Right lobe of liver (tissue), 6 donors: ENCODE results near the gene NUAK1. TPM values are rescaled to one million over a fixed set of nuclear protein-coding genes. Genes with fewer than 3 reads are reported as not detected.

Experiments used
- ATAC-seq, 4 donors: fragments of 200-7000 bp; cut with Tn5 transposase; one replicate each; pipeline ENCODE4 v1.9.1; 2020; ENCODE audit warnings: mild to moderate bottlenecking in 4 of 4, moderate library complexity in 4 of 4
- DNase-seq, 3 donors: peaks; one replicate each; pipeline ENCODE4 v3.0.0-alpha.2; 2020
- H3K27ac ChIP-seq, 3 donors: fragments of 200-600 bp; one replicate each; pipeline ENCODE4 v1.8.0; 2022
- H3K27me3 ChIP-seq, 2 donors: fragments of 200-600 bp; one replicate each; pipeline ENCODE4 v1.8.0; 2022
- H3K36me3 ChIP-seq, 4 donors: fragments of 200-600 bp; sonication (generic) in 1 of 4; one replicate each; pipeline versions ENCODE4 v1.5.1 to v1.8.0; 2017 to 2022; ENCODE audit warnings: control low read depth in 1 of 4
- H3K4me1 ChIP-seq, 4 donors: fragments of 200-600 bp; sonication (generic) in 1 of 4; one replicate each; pipeline versions ENCODE4 v1.5.1 to v1.8.0; 2017 to 2022; ENCODE audit warnings: control low read depth in 1 of 4
- H3K4me3 ChIP-seq, 3 donors: fragments of 200-600 bp; one replicate each; pipeline ENCODE4 v1.8.0; 2022
- H3K9me3 ChIP-seq, 4 donors: fragments of 200-600 bp; sonication (generic) in 1 of 4; one replicate each; pipeline versions ENCODE4 v1.5.1 to v1.8.0; 2017 to 2022; ENCODE audit warnings: control low read depth in 1 of 4
- CTCF ChIP-seq, 4 donors: fragments of 200-600 bp in 3 of 4; fragments of 450-650 bp in 1 of 4; IDR thresholded peaks; one replicate each; pipeline versions ENCODE4 v1.5.1 to v1.8.0; 2016 to 2022; ENCODE audit warnings: antibody characterized with exemption in 4 of 4, mild to moderate bottlenecking in 2 of 4
- POLR2A ChIP-seq: fragments of 450-650 bp; IDR thresholded peaks from one replicate; pipeline ENCODE4 v1.6.1; 2017; ENCODE audit warnings: antibody characterized with exemption, mild to moderate bottlenecking
- WGBS: methylation state at CpG from one replicate; pipeline ENCODE4 v1.1.6; 2018; ENCODE audit warnings: low coverage, low lambda C conversion rate; ENCODE audit not compliant: insufficient coverage; ENCODE audit errors: missing lambda C conversion rate; 5-methylcytosine and 5-hydroxymethylcytosine counted together
- intact Hi-C, 2 donors: fragments of 100-400 bp; cut with DNase I; formaldehyde crosslinking; loops; one replicate each; pipeline versions ENCODE4 v1.11.2 to v1.14.1; 2022
- total RNA-seq, 6 experiments: library from RNA; depleted of rRNA in 2 of 6; stranded (reverse); fragments of >200 nt in 2 of 6; fragmentation: NEBNext Ultra II Directional in 3 of 6; extraction: Animal tissue kit (Norgen Biotek cat#: 25700) in 3 of 6; gene quantifications; one replicate each; pipeline versions ENCODE4 v1.1.0 to v1.2.4, GENCODE V29; 2016 to 2023
- donor health status: DM: no; HTN: yes; CAD: no.
- donor health status: DM: no; HTN: no; CAD: no.
- donor health status: DM: no; HTN: no; CAD: no.
- donor health status: DM: no; HTN: yes; CAD: no.
- donor health status: DM: no; HTN: yes; CAD: no.

Gene NUAK1
- total RNA-seq, 6 experiments from 2014 or later, result 2.0 to 11.0 (median 3.5) TPM

- peaks cover 0 to 36% (median 16%) of the 10 kb centered on the region in 4 donors for H3K4me1 ChIP-seq
- H3K27ac ChIP-seq, result peak overlapping the region; percentile 98 to 100 (median 98)
These were observed 459 bp downstream of the NUAK1 start for GRCh38 chr12:106138357-106138632.

GRCh38 chr12:106137530-106138356, 1.0 kb downstream of the NUAK1 start:
- peak overlapping the region; percentile 98 to 100 (median 98) for H3K27ac ChIP-seq
- H3K4me3 ChIP-seq, result peak overlapping the region; percentile 79 to 89 (median 85)
- TF ChIP-seq CTCF (IDR thresholded peaks at IDR 0.05), result no peak
- TF ChIP-seq POLR2A, result no peak
- ATAC-seq (no peak), DNase-seq (no peak)
- WGBS, result 13% methylated on average over 15 of the region's 20 CpGs
- no peaks in the 10 kb centered on the region for H3K36me3 ChIP-seq
- H3K4me1 ChIP-seq, result peaks cover 0 to 36% (median 16%) of the 10 kb centered on the region in 4 donors
- no peaks in the 10 kb centered on the region for H3K27me3 ChIP-seq
- intact Hi-C loops, result loop anchor here (5.0 to 10.0 kb wide), 3 partner anchors 103 to 715 kb away; no protein-coding TSS in a partner anchor
- no peaks in the 10 kb centered on the region for H3K9me3 ChIP-seq

More at GRCh38 chr12:106138357-106138632, 459 bp downstream of the NUAK1 start:
- Histone ChIP-seq H3K9me3 (no peaks in the 10 kb centered on the region), H3K36me3 (no peaks in the 10 kb centered on the region), H3K27me3 (no peaks in the 10 kb centered on the region), H3K4me3 (peak overlapping the region; percentile 79 to 89 (median 85))
- DNase-seq, result peak in 1 of 3 donors; percentile 41
- WGBS, result no CpG with 5 or more reads among the region's 23 CpGs
- ATAC-seq, result peak in 2 of 4 donors; percentile 1 to 2
- TF ChIP-seq POLR2A, result no peak
- no peak for TF ChIP-seq CTCF (IDR thresholded peaks at IDR 0.05)
- intact Hi-C loops, result loop anchor here (5.0 to 10.0 kb wide), 3 partner anchors 103 to 716 kb away; no protein-coding TSS in a partner anchor

DNA sequence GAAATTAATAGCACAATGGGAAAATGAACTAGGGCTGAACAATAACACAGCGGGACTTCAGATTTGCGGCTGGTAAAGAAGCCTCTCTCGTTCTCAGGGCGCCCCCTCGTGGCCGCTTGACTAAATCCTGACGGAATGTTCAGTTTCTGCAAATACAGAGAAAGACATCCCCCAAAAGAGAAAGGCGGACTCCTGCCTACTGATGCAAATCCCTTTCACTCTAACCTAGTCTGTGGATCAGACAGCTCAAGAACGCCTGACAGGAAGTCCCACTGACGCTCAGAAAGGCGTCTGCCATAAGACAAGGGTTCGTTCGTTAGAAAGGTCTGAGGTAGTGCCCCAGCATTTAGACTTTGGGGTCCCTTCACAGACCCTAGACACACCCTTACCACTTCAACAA, 2.5 kb downstream of the NUAK1 start:
- Histone ChIP-seq H3K27me3 (no peaks in the 10 kb centered on the region), H3K9me3 (no peaks in the 10 kb centered on the region), H3K4me1 (peaks cover 0 to 47% (median 21%) of the 10 kb centered on the region in 4 donors), H3K36me3 (no peaks in the 10 kb centered on the region), H3K27ac (peak overlapping the region; percentile 39 to 100 (median 48)), H3K4me3 (peak overlapping the region; percentile 5 to 89 (median 79))
- DNase-seq (peak; percentile 84 to 87 (median 85)), ATAC-seq (peak; percentile 39 to 50 (median 41))
- WGBS, result 1% methylated on average over 12 of the region's 13 CpGs
- intact Hi-C loops, result loop anchor here (5.0 to 10.0 kb wide), 3 partner anchors 101 to 714 kb away; no protein-coding TSS in a partner anchor
- TF ChIP-seq POLR2A, result no peak
- TF ChIP-seq CTCF (IDR thresholded peaks at IDR 0.05), result peak; percentile 79 to 87 (median 85)

- Histone ChIP-seq H3K36me3 (no peaks in the 10 kb centered on the region), H3K27me3 (no peaks in the 10 kb centered on the region), H3K4me1 (peaks cover 0 to 44% (median 22%) of the 10 kb centered on the region in 4 donors), H3K4me3 (peak overlapping the region; percentile 0 to 89 (median 5)), H3K27ac (peak overlapping the region; percentile 2 to 39 (median 5)), H3K9me3 (no peaks in the 10 kb centered on the region)
- intact Hi-C loops, result loop anchor here (5.0 to 10.0 kb wide), 3 partner anchors 101 to 713 kb away; no protein-coding TSS in a partner anchor
- TF ChIP-seq POLR2A (no peak), CTCF (IDR thresholded peaks at IDR 0.05) (no peak)
- peak in 1 of 4 donors; percentile 4 for ATAC-seq
- DNase-seq, result no peak
- WGBS, result 15% methylated on average over 4 of the region's 4 CpGs
These were observed 3.0 kb downstream of the NUAK1 start for GRCh38 chr12:106135781-106136180.
